HG03280 (cell line): ENCODE measurements around the gene TSPAN4.

Experiments used
- ATAC-seq: cut with Tn5 transposase; IDR thresholded peaks from one replicate; pipeline ENCODE4 v1.9.1; 2021; ENCODE audit warnings: mild to moderate bottlenecking, moderate library complexity; ENCODE audit not compliant: unreplicated experiment

TSPAN4 gene

DNA sequence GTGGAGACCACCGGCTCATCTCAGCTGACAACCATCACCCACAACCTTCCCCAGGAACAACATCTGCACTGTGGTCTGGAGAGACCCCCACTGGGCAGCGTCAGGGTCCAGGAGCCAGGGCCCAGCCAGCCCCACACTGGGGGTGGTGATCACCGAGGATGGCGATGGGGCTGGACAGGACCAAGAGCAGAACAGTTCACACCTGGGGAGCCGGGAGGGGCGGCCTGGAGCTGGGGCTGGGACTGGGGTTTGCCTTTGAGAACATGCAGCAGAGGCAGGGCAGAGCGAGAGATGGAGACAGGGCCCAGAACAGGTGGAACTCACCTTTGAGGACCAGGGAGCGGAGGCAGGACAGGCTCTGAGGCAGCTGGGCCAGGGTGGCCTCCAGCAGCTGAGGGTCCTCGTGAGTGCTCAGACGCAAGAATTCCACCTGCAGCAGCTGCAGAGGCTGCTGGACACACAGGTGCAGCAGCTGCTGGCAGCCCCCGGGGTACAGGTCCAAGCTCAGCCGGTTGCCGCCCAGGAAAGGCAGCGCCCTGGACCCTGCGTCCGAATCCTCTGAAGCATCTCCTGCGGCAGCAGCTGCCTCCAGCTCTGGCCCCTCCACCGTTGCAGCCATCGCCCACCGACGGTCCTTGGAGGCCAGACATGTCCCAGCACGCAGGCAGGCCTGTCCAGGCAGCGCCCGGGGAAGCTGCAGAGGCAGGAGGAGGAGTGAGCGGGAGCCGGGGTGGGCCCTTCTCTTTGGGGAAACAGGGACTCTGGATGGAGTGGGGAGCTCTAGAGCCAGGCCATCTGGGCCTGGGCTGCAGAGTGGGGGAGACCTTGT lies 38.7 kb upstream of the TSPAN4 start:
- ATAC-seq: no peak

DNA sequence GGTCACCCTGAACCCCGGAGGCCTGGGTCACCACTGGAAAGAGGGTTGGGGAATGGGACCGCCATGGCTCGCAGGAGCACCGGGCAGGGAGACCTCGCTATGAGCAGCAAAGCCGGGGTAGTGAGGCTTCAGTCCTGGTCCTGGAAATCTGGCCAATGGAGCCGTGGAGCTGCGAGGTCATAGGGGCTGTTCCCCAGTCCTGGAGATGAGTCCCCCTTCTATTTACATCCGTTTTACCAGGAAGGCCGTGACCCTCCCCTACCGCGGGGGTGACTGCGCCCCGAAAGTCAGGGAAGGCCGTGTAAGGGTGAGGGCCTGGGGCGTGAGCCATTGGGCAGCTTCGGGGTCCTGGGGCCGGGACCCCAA lies 38.1 kb upstream of the TSPAN4 start:
- ATAC-seq: no peak

DNA sequence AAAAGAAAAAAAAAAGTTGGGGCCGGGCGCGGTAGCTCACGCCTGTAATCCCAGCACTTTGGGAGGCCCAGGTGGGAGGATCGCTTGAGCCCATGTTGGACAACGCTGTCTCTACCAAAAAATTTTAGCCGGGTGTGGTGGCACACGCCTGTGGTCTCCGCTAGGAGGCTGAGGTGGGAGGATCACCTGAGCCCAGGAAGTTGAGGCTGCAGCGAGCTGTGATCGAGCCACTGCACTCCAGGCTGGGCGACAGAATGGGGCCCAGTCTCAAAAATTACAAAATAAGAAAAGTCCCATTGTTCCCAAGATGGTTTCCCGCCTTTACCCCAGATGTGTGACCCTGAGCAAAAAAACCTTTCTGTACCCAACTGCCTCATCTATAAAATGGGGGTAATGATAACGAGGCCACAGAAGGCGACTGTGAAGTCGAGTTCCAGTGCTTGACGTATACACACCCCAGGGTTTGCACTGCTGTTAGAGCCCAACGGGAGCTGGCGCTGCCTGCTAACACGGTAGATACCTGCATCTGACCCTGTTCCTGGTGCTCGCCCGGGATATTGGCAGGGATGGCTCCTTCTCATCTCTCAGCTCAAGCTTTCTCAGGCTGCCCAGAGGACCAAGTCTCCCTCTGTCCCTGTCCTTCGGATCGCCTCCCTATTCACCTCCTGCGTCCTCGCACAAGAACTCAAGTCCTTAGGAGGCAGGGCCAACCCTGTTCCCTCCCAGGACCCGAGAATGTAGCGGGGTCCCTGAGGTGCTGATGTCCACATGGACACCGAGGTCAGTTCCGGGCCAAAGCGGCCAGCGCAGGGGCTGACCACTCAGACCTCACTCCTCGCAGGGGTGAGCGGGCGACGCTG lies 34.0 kb upstream of the TSPAN4 start:
- no peak for ATAC-seq

DNA sequence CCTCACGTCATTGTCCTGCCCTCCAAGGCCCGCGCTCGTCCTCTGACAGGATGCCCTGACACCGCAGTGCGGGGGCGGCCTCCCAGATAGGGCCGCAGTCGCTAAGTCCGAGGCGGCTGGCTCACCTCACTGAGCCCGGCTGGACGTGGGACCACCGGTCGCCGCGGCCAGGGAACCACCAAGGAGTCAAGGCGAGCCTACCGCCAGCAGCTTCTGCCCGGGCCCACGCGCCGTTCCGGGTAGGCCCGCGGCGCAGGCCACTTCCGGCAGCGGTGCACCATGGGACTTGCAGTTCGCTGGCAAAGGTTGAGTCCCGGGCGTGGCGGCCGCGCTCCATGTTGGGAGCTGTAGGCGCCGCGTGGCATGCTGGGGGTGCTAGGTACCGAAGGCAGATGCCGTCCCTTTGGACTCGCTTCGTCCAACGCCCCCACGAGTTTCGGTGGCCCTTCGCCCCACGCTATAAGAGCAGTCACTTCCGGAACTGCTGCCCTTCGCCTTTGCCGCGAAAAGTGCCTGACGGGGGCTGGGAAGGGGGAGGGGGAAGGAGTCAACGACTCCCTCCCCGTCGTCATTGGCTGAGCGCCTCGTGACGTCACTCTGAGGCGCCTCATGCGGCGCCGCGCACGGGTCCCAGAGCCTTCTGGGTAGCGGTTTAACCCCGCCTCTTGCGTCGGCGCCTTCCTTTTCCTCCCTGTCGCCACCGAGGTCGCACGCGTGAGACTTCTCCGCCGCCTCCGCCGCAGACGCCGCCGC lies 33.2 kb upstream of the TSPAN4 start, which contains the start of gene RPLP2:
Gene RPLP2 (plus strand): TSS at position 681 of the 753 bp plus-strand sequence. CDS start 268 bp downstream, outside the sequence.
- peak; percentile 72 for ATAC-seq

DNA sequence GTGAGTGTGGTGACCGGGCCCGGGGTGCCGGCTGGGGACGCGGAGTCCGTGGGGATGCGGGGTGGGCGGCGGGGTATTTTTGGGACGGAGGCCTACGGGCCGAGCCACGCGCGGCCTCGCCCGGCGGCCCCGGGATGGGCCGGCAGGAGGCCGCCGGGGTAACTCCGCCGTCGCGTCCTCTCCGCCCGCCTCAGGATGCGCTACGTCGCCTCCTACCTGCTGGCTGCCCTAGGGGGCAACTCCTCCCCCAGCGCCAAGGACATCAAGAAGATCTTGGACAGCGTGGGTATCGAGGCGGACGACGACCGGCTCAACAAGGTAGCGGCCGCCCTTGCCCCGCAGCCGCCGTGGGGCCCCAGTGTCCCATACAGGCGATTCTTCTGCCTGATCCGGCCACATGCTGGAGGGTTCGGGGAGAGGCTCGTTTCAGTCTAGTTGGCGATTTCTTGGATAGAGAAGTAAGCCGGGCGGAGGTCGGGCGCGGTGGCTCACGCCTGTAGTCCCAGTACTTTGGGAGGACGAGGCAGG lies 32.5 kb upstream of the TSPAN4 start:
- no peak for ATAC-seq

DNA sequence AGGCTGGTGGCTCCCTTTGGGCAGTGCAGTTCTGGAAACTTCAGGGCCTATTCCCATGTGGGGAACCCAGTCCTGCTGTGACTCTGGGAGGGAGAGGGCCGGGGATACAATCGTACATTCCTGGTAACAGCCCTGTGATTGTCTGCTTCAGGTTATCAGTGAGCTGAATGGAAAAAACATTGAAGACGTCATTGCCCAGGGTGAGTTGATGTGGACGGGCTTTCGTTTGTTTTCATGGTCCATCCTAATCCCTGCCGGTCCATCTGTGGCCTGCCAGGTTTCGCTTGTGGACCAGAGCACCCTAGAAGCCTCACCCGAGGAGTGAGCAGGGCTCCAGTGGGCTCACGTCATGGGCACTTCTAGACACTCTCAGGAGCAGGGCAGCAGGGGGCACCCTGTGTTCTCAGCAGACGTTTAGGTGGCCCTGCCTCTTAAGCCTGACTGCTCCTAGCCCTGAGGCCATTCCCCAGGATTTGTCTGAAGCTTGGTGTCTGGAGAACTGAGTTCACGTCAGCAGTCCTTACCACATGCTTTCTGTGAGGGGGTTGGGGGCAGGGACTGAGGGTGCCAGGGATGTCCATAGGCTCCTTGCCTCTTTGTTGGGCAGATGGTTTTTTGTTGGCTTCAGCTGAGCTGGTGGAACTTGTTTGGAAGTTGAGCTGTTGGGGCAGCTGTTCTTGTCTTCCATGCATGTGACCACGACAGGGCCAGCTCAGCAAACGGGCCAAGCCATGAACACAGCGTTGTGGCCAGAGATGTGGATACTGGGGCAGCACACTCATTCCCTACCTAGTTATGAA lies 31.0 kb upstream of the TSPAN4 start:
- ATAC-seq: no peak

DNA sequence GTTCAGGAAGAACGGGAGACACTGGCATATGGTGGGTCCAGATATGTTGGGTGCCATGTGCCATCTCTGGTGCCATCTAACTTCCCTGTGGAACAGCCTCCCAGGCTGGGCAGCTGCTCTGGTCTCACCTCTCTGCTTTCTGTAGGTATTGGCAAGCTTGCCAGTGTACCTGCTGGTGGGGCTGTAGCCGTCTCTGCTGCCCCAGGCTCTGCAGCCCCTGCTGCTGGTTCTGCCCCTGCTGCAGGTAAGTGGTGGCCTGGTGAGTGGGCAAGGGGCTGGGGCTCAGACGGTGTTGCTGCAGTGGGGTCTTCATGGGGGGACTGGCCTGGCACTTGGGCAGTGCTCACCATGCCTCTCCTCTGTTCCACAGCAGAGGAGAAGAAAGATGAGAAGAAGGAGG lies 30.3 kb upstream of the TSPAN4 start:
- no peak for ATAC-seq

DNA sequence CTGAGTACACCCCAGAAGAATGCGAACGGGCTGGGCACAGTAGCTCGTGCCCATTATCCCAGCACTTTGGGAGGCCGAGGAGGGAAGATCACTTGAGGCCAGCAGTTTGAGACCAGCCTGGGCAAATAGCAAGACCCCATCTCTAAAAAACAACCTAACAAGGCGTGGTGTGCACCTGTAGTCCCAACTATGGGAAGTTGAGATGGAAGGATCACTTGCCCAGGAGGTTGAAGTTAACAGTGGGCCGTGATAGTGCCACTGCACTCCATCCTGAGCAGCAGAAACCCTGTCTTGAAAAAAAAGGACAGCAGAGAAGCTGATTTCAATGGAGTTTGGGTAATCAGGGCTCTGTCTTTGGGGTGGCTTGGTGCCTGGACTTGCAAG lies 29.6 kb upstream of the TSPAN4 start:
- no peak for ATAC-seq

DNA sequence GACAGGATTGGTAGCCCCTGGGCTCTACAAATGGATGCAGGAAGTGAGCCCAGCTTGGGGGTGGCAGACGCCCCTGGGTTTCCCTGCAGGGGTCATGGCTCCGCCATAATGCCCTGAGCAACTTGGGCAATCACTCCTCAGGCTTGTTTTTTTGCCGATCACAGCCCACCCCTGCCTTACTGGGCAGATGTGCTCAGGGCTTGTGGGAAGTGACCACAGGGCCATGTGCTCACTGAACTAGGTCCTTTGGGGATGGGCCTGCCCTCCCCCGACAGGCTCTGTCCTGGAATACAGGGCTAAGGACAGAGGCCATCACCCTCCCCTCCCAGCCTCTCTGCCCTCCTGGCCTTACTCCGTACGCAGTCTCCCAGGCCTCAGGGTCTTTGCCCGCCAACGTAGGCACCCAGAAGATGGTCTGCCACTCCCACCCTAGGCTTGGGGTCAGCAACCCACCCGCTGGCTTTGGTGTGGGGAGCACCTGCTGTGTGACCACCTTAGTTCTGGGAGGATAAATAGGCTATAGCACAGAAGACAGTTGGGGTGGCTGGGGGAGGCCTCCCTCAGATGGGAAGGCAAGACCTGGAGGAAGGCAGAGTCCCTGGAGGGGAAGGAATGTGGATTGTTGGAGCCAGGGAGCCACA lies 29.1 kb upstream of the TSPAN4 start:
- ATAC-seq: no peak

DNA sequence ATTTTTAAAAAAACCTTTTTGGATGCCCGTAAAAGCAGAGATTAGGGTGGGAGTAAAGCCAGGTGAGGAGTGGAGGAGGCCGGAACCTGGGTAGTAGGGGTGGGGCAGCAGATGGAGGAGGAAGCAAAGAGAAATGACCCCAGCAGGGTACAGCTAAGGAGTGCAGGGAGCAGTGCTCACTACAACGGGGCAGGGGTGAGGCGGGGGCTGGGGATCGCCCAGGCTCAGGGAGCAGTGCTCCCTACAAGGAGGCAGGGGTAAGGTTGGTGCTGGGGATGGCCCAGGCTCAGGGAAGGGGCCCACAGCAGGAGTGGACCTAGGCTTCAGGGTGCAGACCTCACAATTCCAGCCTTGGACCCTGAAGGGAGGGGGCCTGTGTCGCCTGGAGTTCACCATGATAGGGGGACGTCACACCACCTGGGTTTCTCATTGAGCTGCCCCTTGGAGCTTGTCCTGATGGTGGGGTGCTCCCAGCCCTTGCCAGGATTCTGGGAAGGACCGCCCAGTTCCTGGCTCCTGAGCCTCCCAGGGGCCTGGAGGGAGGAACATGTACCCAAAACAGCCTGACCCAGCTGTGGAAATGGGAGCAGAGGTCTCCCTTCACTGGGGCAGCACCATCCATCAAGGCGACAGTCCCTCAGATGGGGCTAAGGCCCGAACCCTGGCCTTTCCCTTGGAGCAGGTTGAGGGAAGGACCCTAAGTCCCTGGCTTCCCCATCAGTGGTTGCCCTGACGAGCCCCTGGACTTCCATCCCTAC lies 26.8 kb upstream of the TSPAN4 start:
- no peak for ATAC-seq

DNA sequence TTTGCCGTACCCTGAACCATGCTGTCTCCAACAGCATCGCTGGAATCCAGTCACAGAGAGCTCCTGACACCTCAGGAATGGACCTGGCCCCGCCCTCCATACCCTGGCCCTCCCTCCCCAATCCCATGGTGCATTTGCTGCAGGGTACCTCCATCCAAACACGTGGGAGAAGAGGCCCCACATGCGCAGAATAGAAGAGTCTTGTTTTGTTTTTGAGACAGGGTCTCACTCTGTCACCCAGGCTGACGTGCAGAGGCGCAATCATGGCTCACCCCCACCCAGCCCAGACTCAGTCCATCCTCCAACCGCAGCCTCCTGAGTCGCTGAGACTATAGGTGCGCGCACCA lies 26.2 kb upstream of the TSPAN4 start:
- ATAC-seq: no peak

DNA sequence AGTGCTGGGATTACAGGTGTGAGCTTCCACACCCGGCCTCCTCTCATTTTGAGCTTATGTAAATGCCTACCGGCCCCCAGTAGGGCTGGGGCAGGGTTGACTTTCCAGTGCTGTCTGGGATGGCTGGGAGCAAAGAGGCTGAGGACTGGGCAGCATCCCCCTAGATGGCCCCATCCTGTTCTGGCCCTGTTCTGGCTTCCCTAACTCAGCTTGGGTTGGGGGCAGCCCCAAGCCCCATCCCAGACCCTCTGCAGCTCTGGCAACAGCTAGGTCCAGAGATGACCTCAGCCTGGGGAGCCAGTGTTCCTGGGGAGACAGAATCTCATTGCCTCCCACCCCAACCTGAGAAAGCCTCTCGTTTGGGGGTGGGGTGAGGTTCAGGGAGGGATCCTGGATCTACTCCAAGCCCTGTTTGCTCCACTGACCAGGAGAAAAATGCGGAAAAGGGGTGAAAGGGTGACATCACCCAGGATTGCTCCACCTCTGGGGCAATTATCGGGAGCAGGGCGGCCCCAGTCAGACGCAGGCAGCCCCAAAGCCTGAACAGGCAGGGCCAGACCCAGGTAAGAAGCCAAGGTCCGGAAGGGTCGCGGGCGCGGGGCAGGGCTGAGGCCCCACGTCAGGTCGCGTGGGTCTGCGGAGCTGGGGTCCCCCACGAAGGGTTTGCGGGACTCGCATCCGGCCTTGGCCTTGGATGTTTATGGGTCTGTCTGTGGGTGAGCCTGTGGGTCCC lies 24.1 kb upstream of the TSPAN4 start, which contains the start of gene PNPLA2:
Gene PNPLA2 (plus strand): TSS at position 519 of the 733 bp plus-strand sequence. CDS start 805 bp downstream, outside the sequence.
- ATAC-seq: no peak

DNA sequence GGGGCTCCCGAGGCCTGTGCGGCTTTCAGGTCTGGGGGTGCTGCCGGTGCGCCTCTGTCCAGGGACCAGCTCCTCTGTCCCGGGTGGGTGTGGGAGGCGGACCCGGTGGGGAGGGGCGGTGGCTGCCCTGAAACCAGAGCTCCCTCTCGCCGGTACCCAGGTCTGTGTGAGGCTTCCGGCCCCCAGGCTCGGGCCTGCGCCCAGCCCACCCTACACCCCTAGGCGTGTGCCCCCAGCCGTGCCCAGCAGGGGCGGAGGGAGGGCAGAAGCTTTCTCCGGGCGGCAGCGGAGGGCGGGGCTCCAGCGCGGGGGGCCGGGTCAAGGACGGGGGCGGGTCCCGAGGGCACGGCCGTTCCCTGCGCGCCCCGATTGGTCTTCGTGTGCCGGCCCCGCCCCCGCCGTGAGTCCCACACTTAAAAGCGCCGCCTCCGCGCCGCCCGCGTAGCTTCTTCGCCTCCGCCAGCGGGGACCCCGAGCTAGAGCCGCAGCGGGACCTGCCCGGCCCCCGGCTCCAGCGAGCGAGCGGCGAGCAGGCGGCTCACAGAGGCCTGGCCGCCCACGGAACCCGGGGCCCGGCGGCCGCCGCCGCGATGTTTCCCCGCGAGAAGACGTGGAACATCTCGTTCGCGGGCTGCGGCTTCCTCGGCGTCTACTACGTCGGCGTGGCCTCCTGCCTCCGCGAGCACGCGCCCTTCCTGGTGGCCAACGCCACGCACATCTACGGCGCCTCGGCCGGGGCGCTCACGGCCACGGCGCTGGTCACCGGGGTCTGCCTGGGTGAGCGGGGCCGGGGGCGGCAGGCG lies 23.3 kb upstream of the TSPAN4 start:
- ATAC-seq: peak; percentile 71

DNA sequence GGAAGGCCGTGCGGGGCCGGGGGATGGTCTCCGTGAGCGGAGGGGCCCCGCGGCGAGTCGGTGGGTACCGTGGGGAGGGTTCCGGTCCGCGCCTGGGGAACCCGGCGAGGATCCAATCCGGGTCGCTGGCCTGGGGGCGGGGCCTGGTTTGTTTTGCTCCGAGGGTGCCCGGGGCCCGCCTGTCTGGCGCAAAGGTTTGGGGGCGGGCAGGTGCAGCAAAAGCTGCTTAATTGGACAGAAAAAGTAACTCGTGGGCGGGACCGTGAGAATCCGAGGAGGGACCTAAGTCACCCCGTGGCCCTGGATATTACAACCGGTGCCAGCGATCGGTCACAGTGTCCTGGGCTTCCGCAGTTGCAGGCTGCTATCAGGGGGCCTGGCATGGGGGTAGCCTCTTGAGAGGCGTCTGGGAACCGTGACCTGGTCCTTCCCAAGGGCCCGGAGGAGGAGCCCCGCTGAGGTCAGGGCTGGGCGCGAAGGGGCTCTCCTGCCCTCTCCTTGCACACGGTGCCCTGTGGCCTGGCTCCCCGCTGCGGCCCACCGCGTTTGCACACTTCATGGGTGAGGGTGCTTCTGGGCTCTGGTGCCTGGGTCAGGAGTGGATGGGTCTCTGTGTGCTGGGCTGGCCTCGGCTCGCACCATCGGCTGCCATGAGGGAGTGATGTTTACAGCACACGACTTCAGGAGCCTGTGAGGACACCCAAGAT lies 22.6 kb upstream of the TSPAN4 start:
- peak; percentile 68 for ATAC-seq

DNA sequence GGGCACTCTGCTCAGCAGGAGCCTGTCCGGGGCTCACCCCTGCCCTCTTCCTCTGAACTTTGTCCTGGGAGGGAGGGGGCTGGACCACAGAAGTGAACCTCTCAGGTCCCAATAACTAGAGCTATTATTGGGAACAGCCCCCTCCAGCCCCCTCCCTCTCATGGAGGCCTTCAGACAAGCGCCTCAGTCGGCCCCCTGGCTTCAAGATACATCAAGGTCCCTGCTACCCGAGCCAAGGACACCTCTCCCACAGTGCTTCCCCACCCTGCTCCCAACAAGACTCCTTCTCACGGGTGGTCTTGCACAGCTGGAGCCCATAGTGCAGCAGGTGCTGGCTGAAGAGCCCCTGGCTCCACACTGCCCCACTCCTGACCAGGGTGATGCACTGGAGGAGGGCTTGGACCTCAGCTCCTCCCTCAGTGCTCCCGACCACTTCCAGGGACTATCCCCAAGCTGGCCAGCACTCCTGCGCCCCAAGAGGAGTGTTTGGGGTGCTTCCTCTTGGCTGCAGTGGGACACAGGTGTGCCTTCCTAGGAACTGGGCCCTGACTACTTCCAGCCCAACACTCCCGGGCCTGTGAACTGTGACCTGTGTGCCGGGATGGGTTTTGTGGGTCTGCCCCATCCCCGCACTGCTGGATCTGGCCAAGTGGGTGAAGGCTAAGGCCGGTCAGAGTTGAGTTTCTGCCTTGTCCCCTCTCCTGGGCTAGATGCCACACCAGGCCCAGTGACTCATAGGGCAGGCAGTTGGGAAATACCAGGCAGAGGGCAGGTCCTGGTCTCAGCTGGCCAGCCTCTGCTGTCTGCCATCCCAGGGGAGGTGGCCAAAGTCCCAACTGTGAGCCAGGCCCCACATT lies 21.8 kb upstream of the TSPAN4 start:
- ATAC-seq: no peak
